Measurements from ENCODE around the gene ST7L. TPM values are rescaled to one million over a fixed set of nuclear protein-coding genes. Genes with fewer than 3 reads are reported as not detected.

Gene ST7L
- total and polyA plus RNA-seq, 9 of the 15 experiments (the other 6 are each of a cell fraction or from before 2014, with no cell fraction given) = 9.0 to 32.5 (median 26.6) TPM

- TF ChIP-seq ZNF740 (CRISPR knock-in tag; IDR thresholded peaks at IDR 0.05) (peak; percentile 96), ZNF740 (tag; IDR thresholded peaks at IDR 0.05) (0 out of 4 replicates have a peak, but pooled peaks of 1 of the 2 experiments have one; percentile 38), POLR3G (IDR thresholded peaks at IDR 0.05; ENCODE audit: extremely low read depth, insufficient read length, insufficient replicate concordance) (no peak), PRDM10 (IDR thresholded peaks at IDR 0.05; ENCODE audit: partially characterized antibody) (no peak), RNF2 (IDR thresholded peaks at IDR 0.05) (no peak), NCOR1 (IDR thresholded peaks at IDR 0.05) (no peak), ARID4B (CRISPR knock-in tag; IDR thresholded peaks at IDR 0.05) (no peak), USF1 (CRISPR knock-in tag; IDR thresholded peaks at IDR 0.05) (0 out of 2 replicates have a peak, but pooled peaks have one; percentile 22), TOE1 (IDR thresholded peaks at IDR 0.05; ENCODE audit: borderline replicate concordance) (0 out of 2 replicates have a peak, but pooled peaks have one; percentile 23), TOE1 (CRISPR knock-in tag; IDR thresholded peaks at IDR 0.05; ENCODE audit: borderline replicate concordance, low read depth) (no peak), GABPB1 (CRISPR knock-in tag; IDR thresholded peaks at IDR 0.05) (0 out of 2 replicates have a peak, but pooled peaks have one; percentile 46), HNRNPLL (IDR thresholded peaks at IDR 0.05; ENCODE audit: low read depth, low read length, poor library complexity, severe bottlenecking) (peak; percentile 26), ZNF79 (CRISPR knock-in tag; IDR thresholded peaks at IDR 0.05; ENCODE audit: low read depth) (no peak), MAX (CRISPR knock-in tag; IDR thresholded peaks at IDR 0.05) (0 out of 2 replicates have a peak, but pooled peaks have one; percentile 37), ZNF3 (CRISPR knock-in tag; IDR thresholded peaks at IDR 0.05) (no peak)
Observed at GRCh38 chr1:112508278-112509004, 110.5 kb downstream of the ST7L start, which contains the start of gene WNT2B (continued).

Data from K562 (cell line).